NCI-H1436 treated with DMSO at 0.1 percent for 48 hours (cell line): Measurements from ENCODE around the gene RNF152.
A peak's percentile ranks its signal among the peaks of the same experiment; 100 is the strongest.

Experiments
- DNase-seq: peaks from one replicate; lab custom pipeline; 2025; lab: John Stamatoyannopoulos, UW

The RNF152 gene

GRCh38 chr18:61852496-61852895 is 40.3 kb downstream of the RNF152 start:
- no peak for DNase-seq

- no peak for DNase-seq
Measured at GRCh38 chr18:61851940-61852451, 40.8 kb downstream of the RNF152 start.

GRCh38 chr18:61851279-61851678 is 41.5 kb downstream of the RNF152 start:
- DNase-seq, result no peak

- DNase-seq, result peak; percentile 6
Measured at GRCh38 chr18:61850756-61851155, 42.1 kb downstream of the RNF152 start.

GRCh38 chr18:61847164-61847791 is 45.5 kb downstream of the RNF152 start:
- no peak for DNase-seq

- no peak for DNase-seq
Measured at GRCh38 chr18:61845197-61845596, 47.6 kb downstream of the RNF152 start.

- DNase-seq, result no peak
Measured at GRCh38 chr18:61844726-61845125, 48.1 kb downstream of the RNF152 start.

GRCh38 chr18:61842146-61842545 is 50.7 kb downstream of the RNF152 start:
- no peak for DNase-seq

GRCh38 chr18:61841706-61842105 is 51.1 kb downstream of the RNF152 start:
- DNase-seq, result no peak

- no peak for DNase-seq
Measured at GRCh38 chr18:61840324-61840723, 52.5 kb downstream of the RNF152 start.

- DNase-seq, result no peak
Measured at GRCh38 chr18:61838521-61838920, 54.3 kb downstream of the RNF152 start.

- DNase-seq, result no peak
Measured at GRCh38 chr18:61833978-61834377, 58.8 kb downstream of the RNF152 start.

GRCh38 chr18:61833387-61833786 is 59.4 kb downstream of the RNF152 start:
- no peak for DNase-seq

- no peak for DNase-seq
Measured at GRCh38 chr18:61832858-61833257, 59.9 kb downstream of the RNF152 start.

- no peak for DNase-seq
Measured at GRCh38 chr18:61831071-61831470, 61.7 kb downstream of the RNF152 start.

- no peak for DNase-seq
Measured at GRCh38 chr18:61829108-61829507, 63.7 kb downstream of the RNF152 start.

- no peak for DNase-seq
Measured at GRCh38 chr18:61827591-61827990, 65.2 kb downstream of the RNF152 start.

GRCh38 chr18:61825386-61825785 is 67.4 kb downstream of the RNF152 start:
- no peak for DNase-seq

GRCh38 chr18:61824733-61825363 is 68.0 kb downstream of the RNF152 start:
- no peak for DNase-seq

GRCh38 chr18:61823595-61823994 is 69.2 kb downstream of the RNF152 start:
- DNase-seq, result no peak

GRCh38 chr18:61822879-61823278 is 69.9 kb downstream of the RNF152 start:
- no peak for DNase-seq

GRCh38 chr18:61821748-61822147 is 71.1 kb downstream of the RNF152 start:
- no peak for DNase-seq

- DNase-seq, result no peak
Measured at GRCh38 chr18:61820882-61821281, 71.9 kb downstream of the RNF152 start.

GRCh38 chr18:61817086-61817485 is 75.7 kb downstream of the RNF152 start:
- DNase-seq, result no peak
